GM21360 (cell line): ENCODE results near the gene DENND1A.
"Not testable (repeated sequence)": the region's sequence is repeated elsewhere in the genome, so short reads cannot be mapped to it uniquely, and the experiment has no call there.

Source experiments
- ATAC-seq: cut with Tn5 transposase; IDR thresholded peaks from one replicate; pipeline ENCODE4 v1.9.1; 2021; ENCODE audit warnings: mild to moderate bottlenecking, moderate library complexity; ENCODE audit not compliant: unreplicated experiment

The DENND1A gene

DNA sequence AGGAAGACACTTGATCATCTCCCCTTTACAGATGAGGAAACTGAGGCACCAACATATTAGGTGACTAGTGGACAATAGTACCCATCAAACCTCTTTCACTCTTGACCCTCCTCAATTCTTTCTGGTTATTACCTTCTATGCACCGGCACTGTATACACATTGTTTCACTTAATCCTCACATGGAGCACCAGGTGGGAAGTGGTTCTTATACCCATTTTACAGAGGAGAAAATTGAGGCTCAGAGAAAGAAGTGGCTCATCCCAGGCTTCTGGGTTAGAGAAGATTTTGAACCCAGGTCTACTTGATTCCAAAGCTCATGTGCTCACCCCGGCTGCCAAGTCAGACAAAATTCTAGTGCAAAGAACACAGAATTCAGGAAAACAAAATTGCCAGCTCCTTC is 17.4 kb upstream of the DENND1A start:
- no peak for ATAC-seq

DNA sequence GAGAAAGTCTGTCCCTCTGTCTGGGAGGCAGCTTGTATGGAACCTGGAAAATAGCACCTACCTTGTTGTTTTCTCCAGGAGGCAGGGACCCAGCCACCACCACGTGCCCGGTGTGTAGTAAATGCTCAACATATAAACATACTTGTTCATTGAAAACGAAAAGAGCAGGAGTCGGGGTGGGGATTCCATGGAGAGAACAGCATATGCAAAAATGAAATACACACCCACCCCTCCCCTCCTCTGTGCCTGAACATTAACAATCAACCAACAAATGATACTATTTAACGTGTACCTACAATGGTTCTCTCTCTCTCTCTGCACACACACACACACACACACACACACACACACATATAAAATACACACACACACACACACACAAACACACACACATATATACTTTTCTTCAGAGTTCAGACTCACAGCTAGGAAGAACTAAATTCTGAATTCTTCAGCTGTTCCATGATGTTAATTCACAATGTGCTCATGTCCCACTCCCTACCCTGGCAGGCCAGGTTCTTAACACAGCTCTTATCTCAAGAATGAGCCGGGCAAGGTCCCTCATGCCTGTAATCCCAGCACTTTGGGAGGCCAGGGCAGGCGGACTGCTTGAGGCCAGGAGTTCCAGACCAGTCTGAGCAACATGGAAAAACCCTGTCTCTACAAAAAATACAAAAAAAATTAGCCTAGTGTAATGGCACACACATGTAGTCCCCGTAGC is 16.3 kb upstream of the DENND1A start:
- ATAC-seq = no peak

DNA sequence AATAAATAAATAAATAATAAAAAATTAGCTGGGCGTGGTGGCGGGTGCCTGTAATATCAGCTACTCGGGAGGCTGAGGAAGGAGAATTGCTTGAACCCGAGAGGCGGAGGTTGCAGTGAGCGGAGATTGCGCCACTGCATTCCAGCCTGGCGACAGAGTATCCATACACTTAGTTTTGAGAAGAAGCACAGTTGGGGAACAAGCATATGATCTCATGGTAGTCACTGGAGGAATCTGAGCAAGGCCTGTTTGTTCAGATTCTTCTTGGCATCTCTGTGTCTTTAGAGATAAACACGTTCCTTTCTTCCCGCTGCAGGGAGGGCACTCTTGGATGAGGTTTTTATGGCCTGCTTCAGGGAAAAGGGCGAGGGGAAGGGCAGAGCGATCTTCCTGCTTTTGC is 15.6 kb upstream of the DENND1A start:
- ATAC-seq = no peak

DNA sequence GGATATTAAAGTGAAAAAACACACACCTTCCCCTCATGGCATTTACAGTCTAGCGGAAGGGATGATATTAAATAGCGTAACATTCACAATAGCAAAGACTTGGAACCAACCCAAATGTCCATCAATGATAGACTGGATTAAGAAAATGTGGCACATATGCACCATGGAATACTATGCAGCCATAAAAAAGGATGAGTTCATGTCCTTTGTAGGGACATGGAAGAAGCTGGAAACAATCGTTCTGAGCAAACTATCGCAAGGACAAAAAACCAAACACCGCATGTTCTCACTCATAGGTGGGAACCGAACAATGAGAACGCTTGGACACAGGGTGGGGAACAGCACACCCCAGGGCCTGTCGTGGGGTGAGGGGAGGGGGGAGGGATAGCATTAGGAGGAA is 14.5 kb upstream of the DENND1A start:
- not testable (repeated sequence) for ATAC-seq

DNA sequence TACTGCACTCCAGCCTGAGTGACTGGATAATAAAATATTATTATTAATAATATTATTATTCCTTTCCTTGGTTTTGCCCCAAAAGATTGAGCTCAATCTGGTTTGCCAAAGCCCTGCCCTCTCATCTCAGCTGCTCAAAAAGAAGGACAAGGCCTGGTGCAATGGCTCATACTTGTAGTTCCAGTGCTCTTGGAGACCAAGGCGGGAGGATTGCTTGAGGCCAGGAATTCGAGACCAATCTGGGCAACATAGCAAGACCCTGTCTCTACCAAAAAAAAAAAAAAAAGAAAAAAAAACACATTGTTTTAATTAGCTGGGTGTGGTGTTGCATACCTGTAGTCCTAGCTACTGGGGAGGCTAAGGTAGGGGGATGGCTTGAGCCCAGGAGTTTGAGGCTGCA is 13.7 kb upstream of the DENND1A start:
- ATAC-seq = no peak

DNA sequence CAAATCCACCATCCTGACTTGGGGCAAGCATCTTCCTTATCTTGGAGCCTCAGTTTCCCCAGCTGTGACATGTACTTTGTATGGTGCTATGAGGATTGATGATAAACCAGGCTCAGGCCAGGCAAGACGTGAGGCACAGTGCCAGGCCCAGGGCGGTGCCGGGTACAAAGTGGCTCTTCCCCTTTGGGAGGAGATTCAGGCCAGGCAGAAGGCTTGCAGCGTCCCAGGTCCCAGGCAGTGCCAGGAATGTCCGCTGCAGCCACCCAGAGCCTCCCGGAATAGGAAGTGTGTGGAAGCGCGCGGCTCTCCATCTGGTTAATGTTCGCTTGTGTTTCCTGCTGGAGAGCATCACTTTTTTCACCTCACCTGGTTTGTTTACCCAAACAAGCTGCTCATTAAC is 12.6 kb upstream of the DENND1A start:
- no peak for ATAC-seq

DNA sequence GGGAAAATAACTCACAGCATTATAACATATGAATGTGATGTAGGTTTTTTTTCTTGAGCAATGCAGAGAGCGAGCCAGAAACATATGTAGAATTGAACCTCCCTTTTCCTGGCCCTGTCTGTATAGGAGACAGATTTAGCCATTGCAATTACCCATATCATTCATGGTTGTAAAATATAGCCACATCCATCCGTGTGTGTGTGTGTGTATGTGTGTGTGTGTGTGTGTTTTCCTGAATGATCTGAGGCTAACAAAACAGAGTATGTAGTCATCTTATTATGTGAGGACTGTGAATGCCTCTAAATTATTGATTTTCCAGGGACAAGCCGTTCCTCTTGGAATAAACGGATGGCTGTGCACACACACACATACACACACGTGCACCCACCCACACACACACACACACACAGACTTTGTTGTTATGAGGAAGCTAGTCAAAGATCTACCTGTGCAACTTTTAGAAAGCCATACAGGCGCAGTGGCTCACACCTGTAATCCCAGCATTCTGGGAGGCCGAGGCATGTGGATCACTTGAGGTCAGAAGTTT is 11.7 kb upstream of the DENND1A start:
- no peak for ATAC-seq

DNA sequence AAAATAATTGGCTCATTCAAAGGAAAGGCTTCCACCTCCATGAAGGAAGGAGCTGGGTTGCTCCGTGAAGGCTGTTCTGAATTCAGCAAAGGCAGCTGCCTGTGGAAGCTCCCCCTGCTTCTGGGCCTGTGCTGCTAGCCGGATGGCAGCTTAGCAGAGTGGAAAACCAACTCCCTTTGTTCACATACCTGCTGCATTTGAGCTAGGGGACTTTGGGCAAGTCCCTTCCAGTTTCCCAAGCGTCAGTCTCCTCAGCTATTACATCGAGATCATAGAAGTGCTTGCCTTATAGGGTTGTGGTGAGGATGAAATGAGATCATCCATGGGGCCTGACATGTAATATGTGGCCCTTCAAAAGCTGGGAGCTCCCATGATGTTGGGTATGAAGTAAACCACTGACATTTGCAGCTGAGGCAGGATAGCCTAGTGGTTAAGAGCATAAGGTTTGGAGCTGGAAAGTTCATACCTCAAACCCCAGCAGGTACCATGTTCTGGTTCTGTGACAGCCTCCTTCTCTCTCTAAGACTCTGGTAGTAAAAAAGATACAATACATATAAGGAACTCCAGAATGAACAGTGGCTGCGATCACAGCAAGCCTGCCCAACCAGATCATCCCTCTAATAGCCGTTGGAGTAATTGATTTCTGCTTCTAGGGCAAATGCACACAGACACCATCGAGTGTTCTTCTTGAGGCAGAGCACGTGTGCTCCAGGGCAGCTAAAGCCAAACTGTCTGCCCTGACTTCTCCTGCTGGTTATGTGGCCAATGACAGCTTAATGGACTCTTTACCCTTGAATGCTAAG is 11.0 kb upstream of the DENND1A start:
- no peak for ATAC-seq

DNA sequence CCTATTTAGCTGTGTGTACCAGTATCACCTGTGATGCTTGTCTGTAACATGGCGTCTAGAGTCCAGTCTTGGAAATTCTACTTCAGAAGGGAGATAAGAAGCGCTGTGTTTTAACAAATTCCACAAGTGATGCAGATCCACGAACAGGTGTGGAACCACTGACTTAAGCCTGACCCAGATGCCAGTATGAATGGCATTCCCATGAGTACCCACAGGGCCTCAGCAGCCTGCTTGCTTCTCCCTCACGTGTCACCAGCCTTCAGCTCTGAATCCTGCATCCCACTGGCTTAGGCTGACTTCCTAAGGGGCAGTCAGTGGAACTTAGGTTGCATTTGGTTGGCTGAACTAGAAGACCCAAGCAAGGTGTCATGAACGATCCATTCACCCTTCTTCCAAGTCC is 8.5 kb upstream of the DENND1A start:
- no peak for ATAC-seq

DNA sequence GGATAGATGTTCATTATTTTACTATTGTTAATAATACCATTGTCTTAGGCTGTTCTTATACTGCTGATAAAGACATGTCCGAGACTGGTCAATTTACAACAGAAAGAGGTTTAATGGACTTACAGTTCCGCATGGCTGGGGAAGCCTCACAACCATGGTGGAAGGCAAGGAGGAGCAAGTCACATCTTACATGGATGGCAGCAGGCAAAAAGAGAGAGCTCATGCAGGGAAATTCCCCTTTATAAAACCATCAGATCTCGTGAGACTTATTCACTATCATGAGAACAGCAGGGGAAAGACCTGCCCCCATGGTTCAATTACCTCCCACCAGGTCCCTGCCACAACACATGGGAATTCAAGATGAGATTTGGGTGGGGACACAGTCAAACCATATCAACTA is 6.6 kb upstream of the DENND1A start:
- not testable (repeated sequence) for ATAC-seq

DNA sequence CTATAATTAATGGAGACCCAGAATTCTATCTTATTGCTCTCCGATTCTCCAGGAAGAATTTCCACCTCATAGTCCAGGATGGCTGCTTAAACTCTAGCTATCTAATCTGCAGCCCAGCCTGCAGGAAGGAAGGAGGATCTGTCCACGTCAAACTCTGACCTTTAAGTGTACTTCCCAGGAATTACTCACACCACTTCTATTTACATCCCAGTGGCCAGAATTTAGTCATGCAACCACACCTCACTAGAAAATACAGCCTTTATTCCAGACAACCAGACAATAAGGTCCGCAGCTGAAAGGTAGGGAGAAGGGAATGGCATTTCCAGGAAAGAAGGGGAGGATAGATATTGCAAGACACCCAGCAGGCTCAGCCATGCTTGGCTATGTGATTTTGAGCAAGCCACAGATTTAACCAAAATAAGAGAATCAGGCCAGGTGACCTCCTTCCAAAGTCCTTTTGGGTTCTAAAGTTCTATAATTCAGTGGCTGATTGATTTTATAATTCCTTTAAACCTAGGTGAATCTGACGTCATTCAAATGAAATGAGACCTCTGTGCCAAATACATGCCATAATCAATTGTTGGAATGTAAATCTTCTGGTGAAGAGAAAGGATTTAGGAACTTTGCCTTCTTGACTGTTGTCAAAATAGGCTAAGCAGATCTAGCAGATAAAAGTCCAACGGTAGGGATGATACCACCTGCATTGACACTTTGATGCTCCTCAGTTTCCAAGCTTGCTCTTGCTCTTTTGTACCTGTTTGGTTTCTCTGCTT is 3.7 kb upstream of the DENND1A start:
- ATAC-seq = no peak

GRCh38 chr9:123929177-123929869 is 603 bp downstream of the DENND1A start:
- peak; percentile 23 for ATAC-seq

DNA sequence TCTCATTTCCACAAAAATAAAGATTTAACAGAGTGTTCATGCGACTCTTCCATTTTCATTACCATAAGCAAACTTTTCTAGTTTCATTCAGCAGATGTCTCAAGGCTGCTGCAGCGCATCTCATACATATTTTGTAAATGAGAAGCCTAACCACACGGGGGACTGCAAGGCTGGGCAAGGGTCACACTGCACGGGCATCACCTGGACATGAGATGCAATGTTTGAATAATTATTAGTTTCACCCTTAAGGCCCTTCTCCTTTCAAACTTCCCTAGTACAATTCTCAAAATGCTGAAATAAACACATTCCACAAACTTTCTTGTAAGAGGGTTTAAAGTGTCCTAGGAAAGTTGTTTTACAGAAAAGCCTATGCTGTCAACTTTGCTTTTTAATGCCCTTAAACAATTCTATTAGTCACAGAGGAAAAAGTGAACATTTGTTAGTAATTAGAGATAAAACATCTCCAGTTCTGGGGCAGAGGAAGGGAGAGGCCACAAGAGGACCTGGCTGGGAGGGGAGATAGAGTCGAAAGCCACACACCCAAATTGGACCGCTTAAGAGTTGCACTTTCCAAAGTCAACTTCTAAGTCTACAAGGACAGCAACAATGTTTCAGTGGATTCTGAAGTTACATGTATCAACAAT is 1.3 kb downstream of the DENND1A start:
- ATAC-seq = no peak

- no peak for ATAC-seq
These were observed 2.0 kb downstream of the DENND1A start for GRCh38 chr9:123927625-123928532.

GRCh38 chr9:123926941-123927340 is 3.0 kb downstream of the DENND1A start:
- ATAC-seq = no peak

DNA sequence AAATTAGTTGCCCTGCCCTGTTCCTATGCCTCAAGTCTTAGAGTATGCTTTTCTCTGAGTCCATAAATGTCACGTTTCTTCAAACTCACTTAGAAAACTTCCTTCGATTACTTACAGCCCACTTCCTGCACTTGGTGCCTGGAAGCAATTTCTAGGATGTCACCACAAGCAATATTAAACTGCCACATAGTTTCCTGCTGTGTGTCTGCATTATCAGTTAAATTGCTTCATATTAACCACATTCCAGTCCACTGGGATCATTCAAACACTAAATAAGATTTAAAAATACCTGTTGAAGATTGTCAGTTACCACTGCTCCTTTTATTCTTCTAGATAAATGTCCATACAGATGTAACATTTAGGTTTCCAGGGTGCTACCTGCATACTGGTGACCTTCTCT is 4.1 kb downstream of the DENND1A start:
- ATAC-seq = no peak

DNA sequence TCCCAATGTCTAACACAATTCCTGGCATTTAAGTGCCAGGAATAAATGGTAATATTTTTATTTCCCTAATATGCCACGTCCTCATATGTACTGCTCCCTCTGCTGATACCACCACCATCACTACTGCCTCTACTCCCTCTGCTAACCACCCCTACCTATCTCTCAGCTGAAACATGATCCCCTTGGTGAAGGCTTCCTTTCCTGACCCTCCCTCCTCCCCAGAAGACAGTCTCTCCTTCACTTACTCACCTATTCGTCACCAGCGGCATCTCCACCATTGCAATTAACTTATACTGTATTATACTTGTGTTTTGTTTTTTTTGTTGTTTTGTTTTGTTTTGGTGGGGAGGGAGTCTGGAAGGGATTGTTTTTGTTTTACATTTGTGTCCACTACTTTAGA is 4.8 kb downstream of the DENND1A start:
- no peak for ATAC-seq

DNA sequence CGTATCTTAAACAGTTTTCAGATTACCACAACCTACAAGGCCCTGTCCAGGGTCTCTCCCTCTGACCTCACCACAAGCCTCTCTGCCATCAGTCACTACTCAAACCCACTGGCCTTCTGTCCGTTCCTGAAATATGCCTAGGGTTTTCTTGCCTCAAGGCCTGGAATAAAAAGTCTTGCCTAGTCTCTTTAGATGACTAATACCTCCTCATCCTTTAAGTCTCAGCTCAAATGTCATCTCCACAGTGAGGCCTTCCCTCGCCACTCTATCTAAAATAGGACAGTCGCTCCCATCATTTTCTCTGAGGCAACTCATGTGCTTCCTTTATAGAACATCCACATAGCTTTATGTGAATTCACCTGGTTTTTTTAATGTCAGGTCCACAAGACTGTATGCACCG is 5.2 kb downstream of the DENND1A start:
- ATAC-seq = no peak

DNA sequence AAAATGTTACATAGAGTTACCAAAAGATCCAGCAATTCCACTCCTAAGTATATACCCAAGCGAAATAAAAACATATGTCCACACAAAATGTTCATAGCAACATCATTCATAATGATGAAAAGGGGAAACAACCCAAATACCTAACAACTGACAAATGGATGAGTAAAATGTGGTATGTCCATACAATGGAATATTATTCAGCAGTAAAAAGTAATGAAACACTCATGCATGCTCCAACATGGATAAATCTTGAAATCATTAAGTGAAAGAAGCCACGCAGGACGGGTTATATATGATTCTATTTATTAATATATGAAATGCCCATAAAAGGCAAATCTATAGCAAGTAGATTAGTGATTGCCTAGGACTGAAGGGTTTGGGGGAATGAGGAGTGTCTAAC is 6.0 kb downstream of the DENND1A start:
- ATAC-seq = no peak
